GM21825 (cell line): ENCODE results near the gene PDE8A.

ENCODE experiments used
- ATAC-seq: cut with Tn5 transposase; IDR thresholded peaks from one replicate; pipeline ENCODE4 v1.9.1; 2021; ENCODE audit warnings: mild to moderate bottlenecking, moderate library complexity; ENCODE audit not compliant: unreplicated experiment

PDE8A gene

DNA sequence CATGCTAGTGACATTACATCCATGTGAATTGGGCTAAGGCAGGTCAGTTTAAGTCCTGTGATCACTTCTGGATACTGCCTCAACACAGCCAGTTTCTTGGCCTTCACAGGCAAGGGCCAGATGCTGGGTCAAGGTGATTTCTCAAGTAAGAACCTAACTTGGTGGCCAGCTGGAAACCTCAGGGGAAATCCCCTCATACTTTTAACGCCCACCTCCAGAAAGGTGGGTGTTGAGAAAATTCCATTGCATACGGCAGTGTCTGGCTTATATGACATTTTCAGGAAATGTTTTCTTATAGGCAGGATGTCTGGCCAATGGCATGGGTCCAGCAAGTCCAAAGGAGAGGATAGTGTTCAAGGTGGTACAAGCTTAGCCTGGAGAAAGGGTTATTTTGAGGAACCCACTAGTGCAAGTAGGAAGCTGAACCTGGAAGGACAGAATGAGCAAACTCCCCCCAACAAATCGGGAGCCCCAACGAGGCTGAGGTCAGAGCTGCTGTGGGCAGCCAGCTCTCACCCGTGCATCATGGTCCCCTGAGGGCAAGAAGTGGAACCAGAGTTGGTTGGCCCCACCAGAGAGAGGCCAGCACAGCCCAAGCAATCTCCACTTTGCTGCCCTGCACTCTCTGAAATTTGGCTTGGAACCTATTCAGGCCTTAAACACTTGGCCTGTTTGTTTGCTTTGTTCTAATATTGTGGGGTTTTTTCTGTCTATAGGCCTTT, 135.4 kb downstream of the PDE8A start:
- no peak for ATAC-seq

GRCh38 chr15:85118173-85118572, 136.5 kb downstream of the PDE8A start:
- ATAC-seq, result no peak

DNA sequence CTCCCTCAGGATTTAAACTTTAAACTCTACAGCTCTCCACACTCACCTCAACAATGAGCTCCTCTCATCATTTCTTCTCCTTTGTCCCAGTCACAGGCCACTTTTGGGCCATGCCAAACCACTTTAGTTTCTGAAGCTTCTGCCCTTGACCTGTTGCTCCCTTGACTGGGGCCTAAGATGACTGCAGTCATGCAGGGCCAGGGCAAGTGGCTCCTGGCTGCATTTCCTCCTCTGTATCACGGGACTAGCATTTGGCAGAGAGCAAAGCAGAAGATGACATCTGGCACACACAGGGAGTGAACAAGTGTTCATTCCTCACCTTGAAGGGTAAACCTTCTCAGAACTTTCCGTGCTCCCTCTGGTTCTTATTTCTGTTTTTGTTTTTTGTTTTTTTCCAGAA, 136.9 kb downstream of the PDE8A start:
- no peak for ATAC-seq

GRCh38 chr15:85120351-85121113, 138.9 kb downstream of the PDE8A start:
- ATAC-seq, result no peak

DNA sequence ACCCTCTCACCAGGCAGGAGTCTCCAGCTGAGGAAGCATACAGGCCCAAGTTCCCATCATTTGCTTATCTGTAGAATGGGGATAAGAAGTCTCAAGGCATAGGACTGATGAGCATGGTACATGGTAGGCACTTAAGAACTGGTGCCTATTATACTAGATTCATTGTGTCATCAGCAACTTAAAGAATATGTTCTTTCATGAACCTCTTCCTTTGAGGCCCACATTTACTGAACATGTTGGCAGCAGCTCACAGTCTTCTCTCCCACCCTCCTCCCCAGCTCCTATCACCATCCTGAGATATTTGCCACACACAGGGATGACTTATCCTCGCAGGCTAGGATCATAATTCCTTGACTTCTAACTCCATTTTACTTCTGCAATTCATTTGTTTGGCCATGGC, 142.5 kb downstream of the PDE8A start:
- no peak for ATAC-seq

- ATAC-seq, result no peak
These were observed 143.5 kb downstream of the PDE8A start for GRCh38 chr15:85125056-85125661.

- no peak for ATAC-seq
These were observed 147.0 kb downstream of the PDE8A start for GRCh38 chr15:85128621-85129020.

- ATAC-seq, result no peak
These were observed 148.2 kb downstream of the PDE8A start for GRCh38 chr15:85129881-85130280.

GRCh38 chr15:85131915-85132314, 150.3 kb downstream of the PDE8A start:
- ATAC-seq, result no peak

DNA sequence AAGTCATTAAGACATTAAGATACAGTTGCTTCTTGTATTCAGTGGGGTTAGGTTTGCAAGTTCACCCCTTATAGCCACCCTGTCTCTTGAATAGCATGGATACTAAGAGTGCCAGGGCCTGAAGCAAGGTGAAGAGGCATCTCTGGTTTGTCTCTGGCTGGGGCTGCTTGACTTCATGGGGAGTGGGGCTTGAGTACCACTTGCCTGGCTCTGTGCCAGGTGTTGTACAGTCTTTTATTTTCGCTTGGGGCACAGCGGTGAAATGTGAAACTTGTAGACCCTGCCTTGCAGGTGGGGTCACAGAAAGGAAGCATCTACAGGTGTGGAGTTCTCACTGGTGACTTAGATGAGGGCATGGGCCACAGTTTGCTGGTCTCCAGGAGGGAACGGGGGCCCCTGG, 152.1 kb downstream of the PDE8A start:
- ATAC-seq, result no peak

DNA sequence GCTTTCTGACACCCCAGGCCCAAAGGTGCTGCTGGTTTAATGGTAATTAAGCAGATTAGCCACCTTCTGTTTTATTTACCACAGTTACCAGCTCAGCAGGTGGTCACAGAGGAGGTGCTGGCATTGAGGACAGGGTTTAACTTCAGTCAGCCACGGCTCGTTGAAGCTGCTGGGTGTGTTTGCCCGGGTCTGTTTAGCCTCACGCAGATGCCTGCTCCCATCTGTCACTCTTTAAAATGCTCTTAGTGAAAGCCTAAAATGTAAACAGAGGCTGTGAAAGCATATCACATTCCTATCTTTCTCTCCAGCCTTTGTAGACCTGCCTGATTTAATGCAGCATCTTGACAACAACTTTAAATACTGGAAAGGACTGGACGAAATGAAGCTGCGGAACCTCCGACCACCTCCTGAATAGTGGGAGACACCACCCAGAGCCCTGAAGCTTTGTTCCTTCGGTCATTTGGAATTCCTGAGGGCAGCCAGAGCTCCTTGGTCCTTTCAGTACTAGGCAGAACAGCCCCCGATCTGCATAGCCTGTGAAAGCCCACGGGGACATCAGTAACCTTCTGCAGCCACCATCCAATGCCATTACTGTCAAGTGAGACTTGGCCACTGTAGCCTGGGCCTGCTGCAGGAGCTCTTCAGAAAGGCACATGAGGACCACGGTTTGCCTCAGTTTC, 156.0 kb downstream of the PDE8A start:
- ATAC-seq, result no peak

DNA sequence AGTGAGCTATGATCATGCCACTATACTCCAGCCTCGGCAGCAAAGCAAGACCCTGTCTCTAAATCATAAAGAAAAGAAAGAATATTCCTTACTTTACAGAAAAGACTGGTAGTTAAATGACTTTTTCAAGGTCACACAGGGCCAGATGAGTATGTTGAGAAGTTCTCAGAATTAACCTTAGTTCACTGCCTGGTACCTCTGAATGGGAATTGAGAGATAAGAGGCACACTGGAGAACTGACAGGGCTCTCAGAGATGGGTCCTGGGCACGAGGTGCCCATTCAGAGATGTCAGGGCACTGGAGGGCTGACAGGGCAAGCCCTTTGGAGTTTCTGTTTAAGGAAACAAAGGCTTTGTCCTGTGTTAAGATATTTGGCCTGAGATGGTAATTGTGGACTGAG, 157.7 kb downstream of the PDE8A start:
- no peak for ATAC-seq

- ATAC-seq, result no peak
These were observed 160.1 kb downstream of the PDE8A start for GRCh38 chr15:85141726-85142125.

DNA sequence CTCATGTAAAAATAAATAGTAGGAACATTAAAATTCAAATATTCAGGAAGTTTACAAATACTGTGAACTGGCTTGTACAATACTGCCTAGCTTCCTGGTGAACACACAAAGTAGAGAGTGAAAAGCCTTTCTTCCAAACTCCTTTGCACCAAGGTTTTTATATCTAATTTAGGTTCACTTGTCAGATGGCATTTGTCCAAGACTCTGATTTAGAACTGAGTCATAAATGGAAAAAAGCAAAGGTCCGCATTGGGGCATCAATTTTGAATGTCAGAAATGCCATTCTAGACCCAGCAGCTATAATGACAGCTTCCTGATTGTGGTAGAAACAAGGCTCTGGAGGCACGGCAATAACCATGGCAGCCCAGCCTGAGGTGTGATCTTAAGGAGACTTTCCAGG, 160.7 kb downstream of the PDE8A start:
- no peak for ATAC-seq

- no peak for ATAC-seq
These were observed 167.9 kb downstream of the PDE8A start for GRCh38 chr15:85149465-85150129.

- no peak for ATAC-seq
These were observed 168.4 kb downstream of the PDE8A start for GRCh38 chr15:85150130-85150480.

- no peak for ATAC-seq
These were observed 169.5 kb downstream of the PDE8A start for GRCh38 chr15:85151145-85151544.

DNA sequence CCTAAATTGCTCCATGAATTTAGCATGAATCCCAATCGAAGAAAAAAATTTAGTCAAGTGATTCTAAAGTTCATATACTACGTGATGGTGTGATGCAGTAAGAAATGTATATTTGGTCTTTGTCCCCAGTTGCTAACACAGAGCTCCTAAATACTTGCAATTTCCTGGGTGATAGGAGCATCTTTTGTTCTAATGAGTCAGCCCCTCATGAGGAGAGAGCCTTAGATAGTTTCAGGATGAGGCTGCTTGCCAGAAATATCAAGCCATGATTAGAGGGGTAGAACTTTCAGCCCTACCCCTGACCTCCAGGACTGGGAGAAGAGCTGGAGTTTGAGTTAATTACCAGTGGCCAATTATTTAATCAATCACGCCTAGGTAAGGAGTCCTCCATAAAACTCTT, 170.2 kb downstream of the PDE8A start:
- ATAC-seq, result no peak

- no peak for ATAC-seq
These were observed 172.4 kb downstream of the PDE8A start for GRCh38 chr15:85154061-85154460.

- no peak for ATAC-seq
These were observed 173.7 kb downstream of the PDE8A start for GRCh38 chr15:85155360-85155759.

GRCh38 chr15:85155857-85156256, 174.2 kb downstream of the PDE8A start:
- no peak for ATAC-seq
